DMS53 (cell line): Measurements from ENCODE around the gene LRP1.

Source experiments
- DNase-seq: peaks from one replicate; lab custom pipeline; 2025; lab: John Stamatoyannopoulos, UW

LRP1 gene

GRCh38 chr12:57195186-57195585, 66.9 kb downstream of the LRP1 start:
- no peak for DNase-seq

GRCh38 chr12:57195611-57196371, 67.5 kb downstream of the LRP1 start:
- DNase-seq = no peak

GRCh38 chr12:57196439-57196838, 68.2 kb downstream of the LRP1 start:
- DNase-seq = no peak

- DNase-seq = no peak
Observed at GRCh38 chr12:57196956-57197355, 68.7 kb downstream of the LRP1 start.

- no peak for DNase-seq
Observed at GRCh38 chr12:57198329-57198728, 70.0 kb downstream of the LRP1 start.

- no peak for DNase-seq
Observed at GRCh38 chr12:57199191-57199590, 70.9 kb downstream of the LRP1 start.

- DNase-seq = no peak
Observed at GRCh38 chr12:57200497-57200896, 72.2 kb downstream of the LRP1 start.

GRCh38 chr12:57201219-57201618, 72.9 kb downstream of the LRP1 start:
- DNase-seq = no peak

GRCh38 chr12:57201631-57202030, 73.3 kb downstream of the LRP1 start:
- DNase-seq = no peak

GRCh38 chr12:57202321-57202720, 74.0 kb downstream of the LRP1 start:
- no peak for DNase-seq

- no peak for DNase-seq
Observed at GRCh38 chr12:57203201-57203600, 74.9 kb downstream of the LRP1 start.

GRCh38 chr12:57203791-57204190, 75.5 kb downstream of the LRP1 start:
- DNase-seq = no peak

GRCh38 chr12:57204454-57204853, 76.2 kb downstream of the LRP1 start:
- DNase-seq = no peak

- no peak for DNase-seq
Observed at GRCh38 chr12:57205186-57205585, 76.9 kb downstream of the LRP1 start.

- DNase-seq = no peak
Observed at GRCh38 chr12:57205931-57206330, 77.6 kb downstream of the LRP1 start.

- DNase-seq = no peak
Observed at GRCh38 chr12:57207731-57208630, 79.7 kb downstream of the LRP1 start.

- no peak for DNase-seq
Observed at GRCh38 chr12:57208631-57209282, 80.5 kb downstream of the LRP1 start.

GRCh38 chr12:57209916-57210315, 81.6 kb downstream of the LRP1 start:
- DNase-seq = no peak

GRCh38 chr12:57210461-57210860, 82.2 kb downstream of the LRP1 start:
- DNase-seq = no peak

- no peak for DNase-seq
Observed at GRCh38 chr12:57210926-57211692, 82.8 kb downstream of the LRP1 start.

- no peak for DNase-seq
Observed at GRCh38 chr12:57211791-57212700, 83.8 kb downstream of the LRP1 start.
